Measurements from ENCODE around the gene CFAP221.

The CFAP221 gene

GRCh38 chr2:119574864-119575263, 30.6 kb downstream of the CFAP221 start:
- H3K4me3 ChIP-seq (ENCODE audit: low read depth, low read length), result no peak overlapping the region
- no peak for DNase-seq (ENCODE audit: low read depth)
- no peak for TF ChIP-seq CTCF (IDR thresholded peaks at IDR 0.05; ENCODE audit: low read depth, low read length, missing control alignments)
- in situ Hi-C loops (cut with HindIII; ENCODE audit: low sequenced_read_pairs), result no loop called here

- H3K4me3 ChIP-seq (ENCODE audit: low read depth, low read length), result no peak overlapping the region
- TF ChIP-seq CTCF (IDR thresholded peaks at IDR 0.05; ENCODE audit: low read depth, low read length, missing control alignments), result no peak
- no peak for DNase-seq (ENCODE audit: low read depth)
- in situ Hi-C loops (cut with HindIII; ENCODE audit: low sequenced_read_pairs), result no loop called here
These were observed 31.2 kb downstream of the CFAP221 start for GRCh38 chr2:119575439-119575838.

- no peak for TF ChIP-seq CTCF (IDR thresholded peaks at IDR 0.05; ENCODE audit: low read depth, low read length, missing control alignments)
- H3K4me3 ChIP-seq (ENCODE audit: low read depth, low read length), result no peak overlapping the region
- in situ Hi-C loops (cut with HindIII; ENCODE audit: low sequenced_read_pairs), result no loop called here
- no peak for DNase-seq (ENCODE audit: low read depth)
These were observed 35.4 kb downstream of the CFAP221 start for GRCh38 chr2:119579424-119580295.

- no peak for TF ChIP-seq CTCF (IDR thresholded peaks at IDR 0.05; ENCODE audit: low read depth, low read length, missing control alignments)
- in situ Hi-C loops (cut with HindIII; ENCODE audit: low sequenced_read_pairs), result no loop called here
- no peak overlapping the region for H3K4me3 ChIP-seq (ENCODE audit: low read depth, low read length)
- no peak for DNase-seq (ENCODE audit: low read depth)
These were observed 36.4 kb downstream of the CFAP221 start for GRCh38 chr2:119580550-119581072.

GRCh38 chr2:119583291-119583690, 39.0 kb downstream of the CFAP221 start:
- in situ Hi-C loops (cut with HindIII; ENCODE audit: low sequenced_read_pairs), result no loop called here
- no peak for DNase-seq (ENCODE audit: low read depth)
- no peak for TF ChIP-seq CTCF (IDR thresholded peaks at IDR 0.05; ENCODE audit: low read depth, low read length, missing control alignments)
- no peak overlapping the region for H3K4me3 ChIP-seq (ENCODE audit: low read depth, low read length)

GRCh38 chr2:119584469-119584868, 40.2 kb downstream of the CFAP221 start:
- no peak overlapping the region for H3K4me3 ChIP-seq (ENCODE audit: low read depth, low read length)
- in situ Hi-C loops (cut with HindIII; ENCODE audit: low sequenced_read_pairs), result no loop called here
- DNase-seq (ENCODE audit: low read depth), result no peak
- no peak for TF ChIP-seq CTCF (IDR thresholded peaks at IDR 0.05; ENCODE audit: low read depth, low read length, missing control alignments)
